GM12872 (cell line): Measurements from ENCODE around the gene CD46.

Source experiments
- CTCF ChIP-seq: IDR thresholded peaks from 3 replicates; pipeline ENCODE4 v1.5.1; 2011; ENCODE audit warnings: low read depth, mild to moderate bottlenecking, low read length, moderate library complexity; ENCODE audit not compliant: insufficient read depth

Gene CD46

GRCh38 chr1:207751790-207752455 lies at the start of gene CD46:
TSS of gene CD46 (plus strand) at chr1:207752054. CDS start at chr1:207752213, 159 bp downstream.
- no peak for TF ChIP-seq CTCF

GRCh38 chr1:207702317-207702716 lies 49.5 kb upstream of the CD46 start:
- no peak for TF ChIP-seq CTCF

GRCh38 chr1:207703712-207704111 lies 48.1 kb upstream of the CD46 start:
- TF ChIP-seq CTCF, result no peak

GRCh38 chr1:207711285-207711684 lies 40.6 kb upstream of the CD46 start:
- no peak for TF ChIP-seq CTCF

- TF ChIP-seq CTCF, result no peak
These were observed 38.3 kb upstream of the CD46 start for GRCh38 chr1:207713529-207713928.

- no peak for TF ChIP-seq CTCF
These were observed 32.6 kb upstream of the CD46 start for GRCh38 chr1:207719234-207719633.

GRCh38 chr1:207740207-207740606 lies 11.6 kb upstream of the CD46 start:
- no peak for TF ChIP-seq CTCF
